OCI-LY3 (cell line): ENCODE measurements around the gene PRPH.
"Not testable (repeated sequence)": the region's sequence is repeated elsewhere in the genome, so short reads cannot be mapped to it uniquely, and the experiment has no call there.

Experiments
- H2AFZ ChIP-seq: fragments of 200-600, 300-600 bp; shearing (Covaris generic); 2 replicates; pipeline ENCODE4 v1.6.0; 2014; ENCODE audit warnings: antibody characterized with exemption, low read depth, low read length
- H3K27ac ChIP-seq: fragments of 200-600, 300-600 bp; sonication (generic); 2 replicates; pipeline ENCODE4 v1.5.1; 2014; ENCODE audit warnings: mild to moderate bottlenecking, low read length, moderate library complexity, mixed read lengths
- H3K27me3 ChIP-seq: fragments of 200-600, 300-600 bp; sonication (generic); 2 replicates; pipeline ENCODE4 v1.6.1; 2014; ENCODE audit warnings: low read depth, low read length, mixed read lengths
- H3K36me3 ChIP-seq: fragments of 200-600, 300-600 bp; sonication (generic); replicated peaks from 2 replicates; pipeline ENCODE3; 2014; ENCODE audit warnings: low read depth, low read length, mixed read lengths
- H3K4me1 ChIP-seq: fragments of 300-600, 200-600 bp; sonication (generic); 2 replicates; pipeline ENCODE4 v1.6.1; 2014; ENCODE audit warnings: low read length, mixed read lengths
- H3K4me2 ChIP-seq: fragments of 200-600, 300-600 bp; sonication (generic); 2 replicates; pipeline ENCODE4 v1.6.1; 2014; ENCODE audit warnings: low read length, mixed read lengths
- H3K4me3 ChIP-seq: fragments of 300-600, 200-600 bp; sonication (generic); 2 replicates; pipeline ENCODE4 v1.5.1; 2014; ENCODE audit warnings: antibody characterized with exemption, mild to moderate bottlenecking, low read length, moderate library complexity
- H3K79me2 ChIP-seq: fragments of 300-600, 200-600 bp; shearing (Covaris generic); 2 replicates; pipeline ENCODE4 v1.6.1; 2014; ENCODE audit warnings: mild to moderate bottlenecking, low read length, mixed read lengths
- H3K9ac ChIP-seq: fragments of 300-600, 200-600 bp; shearing (Covaris generic); 2 replicates; pipeline ENCODE4 v1.6.0; 2014; ENCODE audit warnings: mild to moderate bottlenecking, low read length, moderate library complexity
- H3K9me3 ChIP-seq: fragments of 200-600, 300-600 bp; shearing (Covaris generic); 2 replicates; pipeline ENCODE4 v1.6.1; 2014; ENCODE audit warnings: low read length, mixed read lengths; ENCODE audit not compliant: insufficient read depth
- H4K20me1 ChIP-seq: fragments of 200-600, 300-600 bp; sonication (generic); 2 replicates; pipeline ENCODE4 v1.6.1; 2016; ENCODE audit warnings: low read length, mixed read lengths; ENCODE audit not compliant: insufficient read depth
- EZH2phosphoT487 ChIP-seq: fragments of 200-600 bp; shearing (Covaris generic); IDR thresholded peaks from 2 replicates; pipeline ENCODE4 v1.6.1; 2018; ENCODE audit warnings: antibody characterized with exemption, mixed run types, low read depth
- TF ChIP-seq, protein P1 (sequence below): fragments of 200-600, 300-600 bp; sonication (generic); IDR thresholded peaks from 2 replicates; pipeline ENCODE4 v1.5.1; 2014; ENCODE audit warnings: antibody characterized with exemption, low read length, low read depth

Gene PRPH

DNA sequence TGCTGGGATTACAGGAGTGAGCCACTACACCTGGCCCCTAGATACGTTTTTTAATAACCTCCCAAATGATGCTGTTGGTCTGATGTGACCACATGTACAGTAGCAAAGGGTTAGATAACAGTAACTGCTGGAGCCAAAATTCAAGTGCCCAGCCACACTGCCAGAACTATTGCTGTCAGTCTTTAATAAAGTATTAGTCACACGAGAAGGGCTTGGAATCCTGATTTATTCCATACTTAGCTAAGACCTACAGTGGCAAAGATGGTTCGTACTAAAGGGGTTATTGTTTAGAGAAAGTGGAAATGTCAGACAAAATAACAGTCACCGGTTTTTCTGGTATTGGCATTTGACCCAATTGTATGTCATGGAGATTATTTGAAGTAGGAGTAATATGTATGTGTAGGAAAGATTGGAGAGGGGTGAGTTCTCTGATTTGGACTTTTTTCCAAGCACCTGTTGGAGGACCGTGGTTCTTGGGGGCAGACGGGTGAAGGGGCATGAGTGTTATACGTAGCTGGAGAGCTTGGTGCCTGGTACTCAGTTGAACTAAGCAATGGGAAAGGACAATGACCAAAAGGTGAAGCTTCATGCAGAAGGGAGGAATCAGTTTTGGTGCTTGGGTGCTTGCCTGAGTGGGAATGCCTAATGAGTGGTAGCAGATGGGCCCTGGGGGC lies 20.4 kb upstream of the PRPH start:
- TF ChIP-seq EZH2phosphoT487: no peak
- TF ChIP-seq, protein P1, sequence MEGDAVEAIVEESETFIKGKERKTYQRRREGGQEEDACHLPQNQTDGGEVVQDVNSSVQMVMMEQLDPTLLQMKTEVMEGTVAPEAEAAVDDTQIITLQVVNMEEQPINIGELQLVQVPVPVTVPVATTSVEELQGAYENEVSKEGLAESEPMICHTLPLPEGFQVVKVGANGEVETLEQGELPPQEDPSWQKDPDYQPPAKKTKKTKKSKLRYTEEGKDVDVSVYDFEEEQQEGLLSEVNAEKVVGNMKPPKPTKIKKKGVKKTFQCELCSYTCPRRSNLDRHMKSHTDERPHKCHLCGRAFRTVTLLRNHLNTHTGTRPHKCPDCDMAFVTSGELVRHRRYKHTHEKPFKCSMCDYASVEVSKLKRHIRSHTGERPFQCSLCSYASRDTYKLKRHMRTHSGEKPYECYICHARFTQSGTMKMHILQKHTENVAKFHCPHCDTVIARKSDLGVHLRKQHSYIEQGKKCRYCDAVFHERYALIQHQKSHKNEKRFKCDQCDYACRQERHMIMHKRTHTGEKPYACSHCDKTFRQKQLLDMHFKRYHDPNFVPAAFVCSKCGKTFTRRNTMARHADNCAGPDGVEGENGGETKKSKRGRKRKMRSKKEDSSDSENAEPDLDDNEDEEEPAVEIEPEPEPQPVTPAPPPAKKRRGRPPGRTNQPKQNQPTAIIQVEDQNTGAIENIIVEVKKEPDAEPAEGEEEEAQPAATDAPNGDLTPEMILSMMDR: no peak
- Histone ChIP-seq H3K4me3 (no peak overlapping the region), H3K79me2 (peaks cover 5% of the 10 kb centered on the region; the same call in 1 of the 2 replicates), H4K20me1 (peaks cover 18% of the 10 kb centered on the region), H3K27ac (no peak overlapping the region), H3K9me3 (no peaks in the 10 kb centered on the region), H3K9ac (no peak overlapping the region), H3K4me2 (no peak overlapping the region), H3K27me3 (no peaks in the 10 kb centered on the region), H3K4me1 (no peaks in the 10 kb centered on the region), H3K36me3 (peaks cover 37% of the 10 kb centered on the region), H2AFZ (no peak overlapping the region)

DNA sequence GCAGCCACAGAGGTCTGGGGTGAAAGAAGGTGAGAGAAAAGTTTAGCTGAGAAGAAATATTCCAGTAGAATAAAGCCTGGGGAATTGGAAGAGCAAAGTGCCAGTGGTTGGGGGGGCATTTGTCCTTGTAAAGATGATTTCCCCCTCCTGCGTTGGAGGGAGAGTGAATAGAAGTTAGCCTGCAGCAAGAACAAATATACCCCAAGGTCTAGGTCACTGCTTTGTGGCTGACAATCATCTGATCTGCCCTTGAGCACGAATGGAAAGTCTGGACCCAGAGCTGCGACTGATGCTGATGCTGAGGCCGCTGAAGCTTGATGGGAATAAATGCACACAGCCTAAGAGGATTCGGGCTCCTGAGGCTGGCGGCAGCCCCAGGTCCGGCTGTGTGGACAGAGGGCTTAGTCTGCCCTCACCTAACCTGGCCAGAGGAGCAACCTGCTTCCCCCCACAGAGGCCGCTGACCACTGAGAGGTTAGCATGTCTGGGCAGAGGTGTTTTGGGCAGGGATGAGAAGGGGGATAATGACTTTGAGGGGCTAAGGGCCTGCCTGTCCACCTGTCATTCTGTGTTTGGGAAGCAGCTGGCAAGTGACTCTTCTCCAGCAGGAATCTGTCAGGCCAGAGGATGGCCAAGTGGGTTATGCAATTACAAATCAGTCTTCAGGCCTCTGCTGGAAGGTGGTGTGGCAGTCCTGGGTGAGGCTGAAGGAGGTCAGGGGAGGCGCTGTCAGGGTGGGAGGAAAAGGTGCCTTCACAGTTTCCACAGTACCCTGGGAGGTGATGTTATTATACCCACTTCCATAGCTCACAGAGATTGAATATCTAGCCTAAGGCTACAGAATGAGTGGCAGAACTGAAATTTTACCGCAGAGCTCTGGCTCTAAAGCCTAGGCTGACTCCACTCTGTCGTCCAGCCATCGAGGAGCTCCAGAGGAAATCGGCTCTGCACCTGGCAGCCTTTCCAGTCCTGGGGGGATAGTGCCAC lies 18.4 kb upstream of the PRPH start:
- H3K9me3 ChIP-seq: no peaks in the 10 kb centered on the region
- 0 out of 2 replicates have a peak, but pooled peaks cover 3% of the 10 kb centered on the region for H3K4me1 ChIP-seq
- H3K27me3 ChIP-seq: no peaks in the 10 kb centered on the region

DNA sequence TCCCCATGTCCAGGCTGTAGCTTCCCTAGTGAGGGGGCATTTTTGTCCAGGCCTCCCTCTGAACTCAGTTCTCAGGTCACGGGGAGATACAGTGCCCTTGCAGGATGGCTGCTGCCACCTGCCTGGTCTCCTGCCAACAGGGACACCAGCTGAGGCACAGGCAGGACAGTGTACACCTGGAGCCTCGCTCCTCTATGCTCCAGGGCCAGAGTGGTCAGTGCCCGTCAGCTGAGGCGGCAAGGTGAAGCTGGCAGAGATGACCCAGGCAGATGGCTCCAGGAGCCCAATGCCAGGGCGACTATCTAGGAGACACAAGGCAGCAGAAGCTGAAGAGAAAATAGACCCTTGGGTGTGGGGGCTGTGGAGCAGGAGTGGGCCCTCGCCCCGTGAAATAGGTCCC lies 17.5 kb upstream of the PRPH start:
- peaks cover 15% of the 10 kb centered on the region for H3K36me3 ChIP-seq
- no peak overlapping the region for H3K4me3 ChIP-seq
- TF ChIP-seq, protein P1: no peak
- no peak for TF ChIP-seq EZH2phosphoT487
- H3K9ac ChIP-seq: no peak overlapping the region
- H3K4me1 ChIP-seq: 0 out of 2 replicates have a peak, but pooled peaks cover 3% of the 10 kb centered on the region
- H3K79me2 ChIP-seq: no peaks in the 10 kb centered on the region
- H3K4me2 ChIP-seq: no peak overlapping the region
- no peaks in the 10 kb centered on the region; the same call in 1 of the 2 replicates for H4K20me1 ChIP-seq
- H3K9me3 ChIP-seq: no peaks in the 10 kb centered on the region
- no peaks in the 10 kb centered on the region for H3K27me3 ChIP-seq
- H2AFZ ChIP-seq: no peak overlapping the region
- no peak overlapping the region for H3K27ac ChIP-seq

More for the DNA sequence above, 18.4 kb upstream of the PRPH start:
- Histone ChIP-seq H2AFZ (no peak overlapping the region), H4K20me1 (peaks cover under 1% of the 10 kb centered on the region), H3K79me2 (no peaks in the 10 kb centered on the region), H3K36me3 (peaks cover 19% of the 10 kb centered on the region), H3K9ac (no peak overlapping the region), H3K27ac (no peak overlapping the region), H3K4me3 (no peak overlapping the region), H3K4me2 (no peak overlapping the region)
- TF ChIP-seq EZH2phosphoT487: no peak
- TF ChIP-seq, protein P1: no peak

DNA sequence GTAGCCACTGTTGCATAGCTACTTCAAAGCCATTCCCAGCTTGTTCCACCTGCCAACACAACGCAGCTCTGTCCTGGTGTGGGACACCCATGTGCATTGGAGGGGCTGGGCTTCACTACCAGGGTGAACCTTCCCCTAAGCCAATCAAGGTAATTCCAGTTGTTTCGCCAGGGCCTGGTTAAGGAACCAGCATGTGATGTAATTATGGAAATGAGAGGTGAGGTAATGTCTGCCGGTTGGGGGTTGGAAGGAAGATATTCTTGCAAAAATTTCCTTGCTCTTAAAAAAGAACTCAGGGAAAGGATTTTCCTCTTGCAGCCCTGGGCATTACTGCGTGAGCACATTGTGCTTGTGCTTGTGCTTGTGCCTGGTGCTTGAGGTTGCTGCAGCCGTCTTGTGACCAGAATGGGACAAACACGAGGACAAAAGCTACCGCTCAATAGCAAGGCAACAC lies 15.2 kb upstream of the PRPH start:
- Histone ChIP-seq H3K4me1 (0 out of 2 replicates have a peak, but pooled peaks cover 3% of the 10 kb centered on the region), H3K9ac (no peak overlapping the region), H3K36me3 (peaks cover 3% of the 10 kb centered on the region), H3K9me3 (no peaks in the 10 kb centered on the region), H3K4me2 (peak overlapping the region; percentile 10), H3K27ac (no peak overlapping the region), H3K4me3 (no peak overlapping the region), H3K27me3 (no peaks in the 10 kb centered on the region), H4K20me1 (no peaks in the 10 kb centered on the region; the same call in 1 of the 2 replicates), H3K79me2 (no peaks in the 10 kb centered on the region), H2AFZ (peak overlapping the region; percentile 63)
- TF ChIP-seq, protein P1: no peak

DNA sequence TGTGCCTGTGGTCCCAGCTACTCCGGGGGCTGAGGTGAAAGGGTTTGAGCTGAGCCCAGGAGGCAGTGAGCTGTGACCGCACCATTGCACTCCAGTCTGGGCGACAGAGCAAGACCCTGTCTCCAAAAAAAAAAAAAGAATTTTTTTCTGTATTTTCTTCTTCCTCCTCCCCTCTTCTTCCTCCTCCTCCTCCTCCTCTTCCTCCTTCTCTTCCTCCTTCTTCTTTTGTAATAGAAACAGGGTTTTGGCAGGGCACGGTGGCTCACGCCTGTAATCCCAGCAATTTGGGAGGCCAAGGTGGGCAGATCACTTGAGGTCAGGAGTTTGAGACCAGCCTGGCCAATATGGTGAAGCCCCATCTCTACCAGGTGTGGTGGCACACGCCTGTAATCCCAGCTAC lies 14.4 kb upstream of the PRPH start:
- not testable (repeated sequence) for H3K9ac ChIP-seq, H3K4me1 ChIP-seq, H3K79me2 ChIP-seq, H3K9me3 ChIP-seq, H3K27ac ChIP-seq, H3K27me3 ChIP-seq, H2AFZ ChIP-seq, H3K36me3 ChIP-seq, H4K20me1 ChIP-seq, H3K4me2 ChIP-seq, H3K4me3 ChIP-seq
